ENCODE results near the gene ALS2.

GRCh38 chr2:201698588-201699226, 82.0 kb downstream of the ALS2 start, which contains the start of gene MPP4:
- TF ChIP-seq CTCF (IDR thresholded peaks at IDR 0.05): no peak
- no peak for TF ChIP-seq POLR2A (IDR thresholded peaks at IDR 0.05)

All from testis (tissue), 2 donors.